Erythroblast (primary cell): ENCODE results near the gene RPA1.

Experiments
- GATA1 ChIP-seq: IDR thresholded peaks from 2 replicates; pipeline ENCODE4 v1.6.1; 2011; ENCODE audit warnings: low read depth, mild to moderate bottlenecking, control low read depth, low read length, moderate library complexity
- POLR2A ChIP-seq: IDR thresholded peaks from 2 replicates; pipeline ENCODE4 v1.6.1; 2011; ENCODE audit warnings: mild to moderate bottlenecking, low read length

GRCh38 chr17:1908699-1909309 is 79.0 kb downstream of the RPA1 start:
- no peak for TF ChIP-seq POLR2A
- no peak for TF ChIP-seq GATA1
